IPS-20b (cell line): ENCODE data around the gene RAD54L2.

ENCODE experiments used
- H3K27ac ChIP-seq: one replicate; pipeline ENCODE4 v1.5.1; 2013; ENCODE audit warnings: low read length
- H3K27me3 ChIP-seq: 2 replicates; pipeline ENCODE4 v1.6.1; 2013; ENCODE audit warnings: mild to moderate bottlenecking, low read length, inconsistent platforms; ENCODE audit not compliant: insufficient read depth
- H3K36me3 ChIP-seq: 2 replicates; pipeline ENCODE4 v1.6.1; 2013; ENCODE audit warnings: low read depth, mild to moderate bottlenecking, inconsistent platforms, low read length, moderate library complexity; ENCODE audit not compliant: insufficient read depth
- H3K4me1 ChIP-seq: 2 replicates; pipeline ENCODE4 v1.6.1; 2013; ENCODE audit warnings: mild to moderate bottlenecking, control low read depth, inconsistent platforms, low read length, moderate library complexity; ENCODE audit not compliant: insufficient read depth
- H3K4me3 ChIP-seq: 2 replicates; pipeline ENCODE4 v1.5.1; 2013; ENCODE audit warnings: mild to moderate bottlenecking, low read length, inconsistent platforms
- H3K9ac ChIP-seq: 2 replicates; pipeline ENCODE4 v1.6.1; 2013; ENCODE audit warnings: low read depth, mild to moderate bottlenecking, inconsistent platforms, low read length, moderate library complexity
- H3K9me3 ChIP-seq: 2 replicates; pipeline ENCODE4 v1.6.1; 2013; ENCODE audit warnings: mild to moderate bottlenecking, low read depth, low read length, inconsistent platforms; ENCODE audit not compliant: insufficient read depth

Gene RAD54L2

DNA sequence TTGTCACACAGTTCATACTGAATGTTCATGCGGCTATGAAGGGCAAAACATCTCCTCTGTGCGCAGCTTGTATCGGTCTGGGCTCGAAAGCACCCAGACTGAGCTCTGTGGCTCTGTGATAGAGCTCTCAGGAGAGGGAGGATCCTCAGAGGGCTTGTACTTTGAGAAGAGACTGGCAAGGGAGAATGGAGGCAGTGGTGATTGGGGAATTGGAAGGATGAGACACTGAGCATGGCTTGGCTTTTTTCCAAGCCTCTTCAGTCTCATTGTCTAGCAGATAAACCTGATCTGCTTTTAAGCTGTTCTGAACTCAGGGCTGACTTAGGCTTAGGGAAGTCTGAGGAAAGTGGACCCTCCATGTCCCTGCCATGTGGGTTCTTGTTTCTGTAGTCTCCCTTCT, 43.0 kb downstream of the RAD54L2 start:
- Histone ChIP-seq H3K9ac (no peak overlapping the region), H3K27ac (no peak overlapping the region), H3K27me3 (no peaks in the 10 kb centered on the region), H3K9me3 (no peaks in the 10 kb centered on the region; the same call in 1 of the 2 replicates), H3K4me3 (no peak overlapping the region), H3K36me3 (no peaks in the 10 kb centered on the region), H3K4me1 (peaks cover 23% of the 10 kb centered on the region)

DNA sequence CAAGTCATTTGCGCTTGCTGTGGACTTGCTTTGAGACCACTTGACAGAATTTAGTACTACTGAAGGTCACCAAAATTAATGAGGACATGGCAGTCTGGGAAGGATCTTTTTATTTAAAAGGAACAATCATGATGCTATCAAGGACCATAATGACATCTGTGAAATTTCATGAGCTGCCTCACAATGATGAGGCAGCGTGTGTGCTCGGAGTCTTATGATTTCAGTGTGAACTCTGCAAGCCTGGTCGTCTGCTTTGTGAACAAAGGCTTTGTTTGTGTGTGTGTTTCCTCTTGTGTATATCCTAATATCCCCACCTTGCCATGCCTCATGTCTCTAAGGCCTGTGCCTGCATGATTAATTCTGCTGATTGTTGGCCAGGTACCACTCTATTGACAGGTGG, 46.7 kb downstream of the RAD54L2 start:
- H3K27ac ChIP-seq = no peak overlapping the region
- no peaks in the 10 kb centered on the region for H3K27me3 ChIP-seq
- no peak overlapping the region for H3K4me3 ChIP-seq
- H3K9me3 ChIP-seq = no peaks in the 10 kb centered on the region
- peaks cover 2% of the 10 kb centered on the region; the same call in 1 of the 2 replicates for H3K36me3 ChIP-seq
- H3K4me1 ChIP-seq = peaks cover 15% of the 10 kb centered on the region
- H3K9ac ChIP-seq = no peak overlapping the region

DNA sequence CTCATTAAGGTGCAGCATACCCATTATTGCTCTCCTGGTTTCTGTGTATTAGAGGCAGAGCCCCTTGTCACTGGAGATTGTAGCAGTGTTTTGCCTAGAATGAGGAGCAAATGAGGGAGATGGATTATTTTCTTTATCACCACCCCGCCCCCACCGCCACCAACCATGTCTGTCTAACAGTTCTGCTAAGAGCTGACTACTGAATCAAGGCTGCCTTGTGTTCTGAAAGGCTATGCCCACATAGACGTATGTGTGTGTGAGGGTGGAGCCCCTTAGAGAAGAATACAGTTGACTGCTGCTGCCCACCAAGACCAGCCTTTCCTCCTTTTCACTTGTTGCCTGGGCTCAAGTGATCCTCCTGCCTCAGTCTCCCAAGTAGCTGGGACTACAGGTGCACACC, 47.4 kb downstream of the RAD54L2 start:
- Histone ChIP-seq H3K9me3 (no peaks in the 10 kb centered on the region), H3K27me3 (no peaks in the 10 kb centered on the region), H3K9ac (no peak overlapping the region), H3K27ac (no peak overlapping the region), H3K4me1 (peaks cover 10% of the 10 kb centered on the region), H3K4me3 (no peak overlapping the region), H3K36me3 (peaks cover 8% of the 10 kb centered on the region)
